Measurements from ENCODE around the gene CHRNE. TPM values are rescaled to one million over a fixed set of nuclear protein-coding genes. Genes with fewer than 3 reads are reported as not detected.
A peak's percentile ranks its signal among the peaks of the same experiment; 100 is the strongest.
"Not testable (repeated sequence)": the region's sequence is repeated elsewhere in the genome, so short reads cannot be mapped to it uniquely, and the experiment has no call there.

The CHRNE gene
- total RNA-seq, 6 experiments from 2014 or later, result 0.07 to 0.15 (median 0.07) TPM; not detected in 3

GRCh38 chr17:4920351-4921048, 17.6 kb upstream of the CHRNE start:
- no peak overlapping the region for H3K4me3 Mint-ChIP-seq

GRCh38 chr17:4919511-4920047, 16.7 kb upstream of the CHRNE start:
- H3K9me3 Mint-ChIP-seq, result no peaks in the 10 kb centered on the region
- no peak for DNase-seq
- H3K4me3 Mint-ChIP-seq, result peak overlapping the region; percentile 33
- peaks cover 1% of the 10 kb centered on the region; the same call in 1 of the 2 replicates for H3K27me3 Mint-ChIP-seq (ENCODE audit: insufficient read depth)
- no peaks in the 10 kb centered on the region for H3K36me3 Mint-ChIP-seq (ENCODE audit: low read depth)
- no peak overlapping the region for H3K27ac Mint-ChIP-seq
- H3K4me1 Mint-ChIP-seq (ENCODE audit: low read depth), result peaks cover 10% of the 10 kb centered on the region
- TF ChIP-seq CTCF (IDR thresholded peaks at IDR 0.05), result no peak

More at GRCh38 chr17:4920351-4921048, 17.6 kb upstream of the CHRNE start:
- no peak for DNase-seq
- H3K36me3 Mint-ChIP-seq (ENCODE audit: low read depth), result no peaks in the 10 kb centered on the region
- no peak overlapping the region for H3K27ac Mint-ChIP-seq
- TF ChIP-seq CTCF (IDR thresholded peaks at IDR 0.05), result no peak
- H3K4me1 Mint-ChIP-seq (ENCODE audit: low read depth), result peaks cover 10% of the 10 kb centered on the region
- H3K9me3 Mint-ChIP-seq, result no peaks in the 10 kb centered on the region
- peaks cover 1% of the 10 kb centered on the region; the same call in 1 of the 2 replicates for H3K27me3 Mint-ChIP-seq (ENCODE audit: insufficient read depth)

- not testable (repeated sequence) for H3K4me1 Mint-ChIP-seq (ENCODE audit: low read depth); H3K9me3 Mint-ChIP-seq; H3K27me3 Mint-ChIP-seq (ENCODE audit: insufficient read depth); H3K27ac Mint-ChIP-seq; H3K36me3 Mint-ChIP-seq (ENCODE audit: low read depth); DNase-seq; H3K4me3 Mint-ChIP-seq
These were observed 11.7 kb upstream of the CHRNE start for GRCh38 chr17:4914551-4914950.

- DNase-seq, result peak; percentile 16
- Mint-ChIP-seq H3K27me3 (ENCODE audit: insufficient read depth) (no peaks in the 10 kb centered on the region; the same call in 1 of the 2 replicates), H3K9me3 (no peaks in the 10 kb centered on the region), H3K27ac (no peak overlapping the region), H3K4me3 (no peak overlapping the region), H3K36me3 (ENCODE audit: low read depth) (no peaks in the 10 kb centered on the region), H3K4me1 (ENCODE audit: low read depth) (no peaks in the 10 kb centered on the region)
- TF ChIP-seq CTCF (IDR thresholded peaks at IDR 0.05), result no peak
These were observed 11.1 kb upstream of the CHRNE start for GRCh38 chr17:4913994-4914393.

GRCh38 chr17:4908711-4909496, 6.0 kb upstream of the CHRNE start:
- H3K4me3 Mint-ChIP-seq, result no peak overlapping the region
- TF ChIP-seq CTCF (IDR thresholded peaks at IDR 0.05), result peak; percentile 87
- peaks cover 4% of the 10 kb centered on the region for H3K27me3 Mint-ChIP-seq (ENCODE audit: insufficient read depth)
- peak; percentile 90 for DNase-seq
- H3K27ac Mint-ChIP-seq, result no peak overlapping the region
- no peaks in the 10 kb centered on the region for H3K4me1 Mint-ChIP-seq (ENCODE audit: low read depth)
- H3K36me3 Mint-ChIP-seq (ENCODE audit: low read depth), result no peaks in the 10 kb centered on the region
- H3K9me3 Mint-ChIP-seq, result no peaks in the 10 kb centered on the region

- peak; percentile 26 for DNase-seq
- no peak overlapping the region for H3K27ac Mint-ChIP-seq
These were observed 5.4 kb upstream of the CHRNE start for GRCh38 chr17:4908301-4908700.

GRCh38 chr17:4906642-4907041, 3.7 kb upstream of the CHRNE start:
- not testable (repeated sequence) for DNase-seq; H3K4me3 Mint-ChIP-seq; H3K4me1 Mint-ChIP-seq (ENCODE audit: low read depth)

More at GRCh38 chr17:4908301-4908700, 5.4 kb upstream of the CHRNE start:
- no peaks in the 10 kb centered on the region for H3K36me3 Mint-ChIP-seq (ENCODE audit: low read depth)
- no peak for TF ChIP-seq CTCF (IDR thresholded peaks at IDR 0.05)
- H3K27me3 Mint-ChIP-seq (ENCODE audit: insufficient read depth), result peaks cover 4% of the 10 kb centered on the region
- no peak overlapping the region for H3K4me3 Mint-ChIP-seq
- peaks cover 3% of the 10 kb centered on the region; the same call in 1 of the 2 replicates for H3K4me1 Mint-ChIP-seq (ENCODE audit: low read depth)
- no peaks in the 10 kb centered on the region for H3K9me3 Mint-ChIP-seq

More at GRCh38 chr17:4906642-4907041, 3.7 kb upstream of the CHRNE start:
- H3K27me3 Mint-ChIP-seq (ENCODE audit: insufficient read depth); H3K9me3 Mint-ChIP-seq; H3K36me3 Mint-ChIP-seq (ENCODE audit: low read depth); H3K27ac Mint-ChIP-seq: not testable (repeated sequence)

All from HFFc6 (cell line).